SU-DHL-6 (cell line): ENCODE data around the gene IL4I1.

Experiments
- H2AFZ ChIP-seq: fragments of 200-600 bp; sonication (generic); 2 replicates; pipeline ENCODE4 v1.6.1; 2014; ENCODE audit warnings: low read depth, mild to moderate bottlenecking, moderate library complexity, mixed read lengths, antibody characterized with exemption, low read length; ENCODE audit not compliant: severe bottlenecking
- H3F3A ChIP-seq: fragments of 200-600 bp; shearing (Covaris generic); 2 replicates; pipeline ENCODE4 v1.6.0; 2016; ENCODE audit warnings: antibody characterized with exemption, mild to moderate bottlenecking; ENCODE audit not compliant: insufficient read depth
- H3K27ac ChIP-seq: fragments of 200-600 bp; sonication (generic); 2 replicates; pipeline ENCODE4 v1.5.1; 2016; ENCODE audit warnings: low read depth, mild to moderate bottlenecking, low read length, moderate library complexity, mixed read lengths
- H3K27me3 ChIP-seq: fragments of 200-600 bp; sonication (generic), shearing (Covaris generic); 2 replicates; pipeline ENCODE4 v1.6.0; 2014; ENCODE audit warnings: mild to moderate bottlenecking, low read length
- H3K36me3 ChIP-seq: fragments of 200-600 bp; sonication (generic); 2 replicates; pipeline ENCODE4 v1.6.1; 2014; ENCODE audit warnings: mild to moderate bottlenecking, low read length, mixed read lengths
- H3K4me2 ChIP-seq: fragments of 300-600, 200-600 bp; shearing (Covaris generic), sonication (generic); 2 replicates; pipeline ENCODE4 v1.6.0; 2014; ENCODE audit warnings: low read length, low read depth, mild to moderate bottlenecking; ENCODE audit not compliant: poor library complexity, severe bottlenecking
- H3K4me3 ChIP-seq: fragments of 200-600 bp; sonication (generic); 2 replicates; pipeline ENCODE4 v1.5.1; 2014; ENCODE audit warnings: antibody characterized with exemption, low read length, mild to moderate bottlenecking, mixed read lengths; ENCODE audit not compliant: insufficient read depth, poor library complexity, severe bottlenecking
- H3K79me2 ChIP-seq: fragments of 200-600 bp; sonication (generic); 2 replicates; pipeline ENCODE4 v1.6.1; 2014; ENCODE audit warnings: mild to moderate bottlenecking, low read length, moderate library complexity; ENCODE audit not compliant: insufficient read depth
- H3K9ac ChIP-seq: fragments of 200-600 bp; sonication (generic); 2 replicates; pipeline ENCODE4 v1.7.0; 2014; ENCODE audit warnings: mild to moderate bottlenecking, low read length
- H3K9me2 ChIP-seq: fragments of 200-600 bp; sonication (generic); replicated peaks from 2 replicates; pipeline ENCODE4 v1.6.1; 2014; ENCODE audit warnings: low read length; ENCODE audit not compliant: insufficient read depth
- H3K9me3 ChIP-seq: fragments of 200-600 bp; sonication (generic); 2 replicates; pipeline ENCODE4 v1.6.1; 2014; ENCODE audit warnings: low read length, mixed read lengths; ENCODE audit not compliant: insufficient read depth
- H4K20me1 ChIP-seq: fragments of 200-600 bp; sonication (generic); 2 replicates; pipeline ENCODE4 v1.6.1; 2014; ENCODE audit warnings: low read depth, mild to moderate bottlenecking, antibody characterized with exemption, low read length, moderate library complexity, mixed read lengths
- EZH2phosphoT487 ChIP-seq: fragments of 200-600 bp; sonication (generic), shearing (Covaris generic); conservative IDR thresholded peaks from 2 replicates; pipeline ENCODE4 v1.6.1; 2018; ENCODE audit warnings: mild to moderate bottlenecking, antibody characterized with exemption, low read length, moderate library complexity, mixed read lengths
- TF ChIP-seq, protein P1 (sequence below): fragments of 200-600 bp; sonication (generic); IDR thresholded peaks from one replicate; pipeline ENCODE4 v1.5.1; 2017; ENCODE audit warnings: antibody characterized with exemption, mild to moderate bottlenecking, low read length, moderate library complexity; ENCODE audit not compliant: insufficient read depth, poor library complexity, severe bottlenecking

Gene IL4I1

DNA sequence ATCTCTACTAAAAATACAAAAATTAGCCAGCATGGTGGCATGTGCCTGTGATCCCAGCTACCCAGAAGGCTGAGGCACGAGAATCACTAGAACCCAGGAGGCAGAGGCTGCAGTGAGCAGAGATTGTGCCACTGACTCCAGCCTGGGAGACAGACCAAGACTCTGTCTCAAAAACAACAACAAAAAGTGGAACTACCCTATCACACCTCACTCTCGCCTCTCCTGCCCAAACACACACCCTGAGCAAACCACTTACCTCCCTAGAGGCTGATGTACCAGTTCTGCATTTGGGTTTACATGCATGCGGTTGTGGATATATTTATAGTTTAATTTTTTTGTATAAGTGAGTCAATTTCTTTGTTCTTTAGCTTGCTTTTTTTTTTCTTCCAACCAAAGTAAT is 53.4 kb downstream of the IL4I1 start:
- no peaks in the 10 kb centered on the region for H3K9me2 ChIP-seq
- no peak overlapping the region for H2AFZ ChIP-seq
- H4K20me1 ChIP-seq: no peaks in the 10 kb centered on the region
- no peak overlapping the region for H3K9ac ChIP-seq
- H3K4me3 ChIP-seq: no peak overlapping the region
- H3K27ac ChIP-seq: peak overlapping the region; percentile 55; the same call in 1 of the 2 replicates
- H3K4me2 ChIP-seq: peak overlapping the region; percentile 33
- no peaks in the 10 kb centered on the region for H3K27me3 ChIP-seq
- H3K79me2 ChIP-seq: no peaks in the 10 kb centered on the region
- peaks cover 9% of the 10 kb centered on the region; the same call in 1 of the 2 replicates for H3F3A ChIP-seq
- H3K36me3 ChIP-seq: 0 out of 2 replicates have a peak, but pooled peaks cover 3% of the 10 kb centered on the region
- H3K9me3 ChIP-seq: no peaks in the 10 kb centered on the region
- no peak for TF ChIP-seq EZH2phosphoT487
- TF ChIP-seq, protein P1, sequence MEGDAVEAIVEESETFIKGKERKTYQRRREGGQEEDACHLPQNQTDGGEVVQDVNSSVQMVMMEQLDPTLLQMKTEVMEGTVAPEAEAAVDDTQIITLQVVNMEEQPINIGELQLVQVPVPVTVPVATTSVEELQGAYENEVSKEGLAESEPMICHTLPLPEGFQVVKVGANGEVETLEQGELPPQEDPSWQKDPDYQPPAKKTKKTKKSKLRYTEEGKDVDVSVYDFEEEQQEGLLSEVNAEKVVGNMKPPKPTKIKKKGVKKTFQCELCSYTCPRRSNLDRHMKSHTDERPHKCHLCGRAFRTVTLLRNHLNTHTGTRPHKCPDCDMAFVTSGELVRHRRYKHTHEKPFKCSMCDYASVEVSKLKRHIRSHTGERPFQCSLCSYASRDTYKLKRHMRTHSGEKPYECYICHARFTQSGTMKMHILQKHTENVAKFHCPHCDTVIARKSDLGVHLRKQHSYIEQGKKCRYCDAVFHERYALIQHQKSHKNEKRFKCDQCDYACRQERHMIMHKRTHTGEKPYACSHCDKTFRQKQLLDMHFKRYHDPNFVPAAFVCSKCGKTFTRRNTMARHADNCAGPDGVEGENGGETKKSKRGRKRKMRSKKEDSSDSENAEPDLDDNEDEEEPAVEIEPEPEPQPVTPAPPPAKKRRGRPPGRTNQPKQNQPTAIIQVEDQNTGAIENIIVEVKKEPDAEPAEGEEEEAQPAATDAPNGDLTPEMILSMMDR: no peak

DNA sequence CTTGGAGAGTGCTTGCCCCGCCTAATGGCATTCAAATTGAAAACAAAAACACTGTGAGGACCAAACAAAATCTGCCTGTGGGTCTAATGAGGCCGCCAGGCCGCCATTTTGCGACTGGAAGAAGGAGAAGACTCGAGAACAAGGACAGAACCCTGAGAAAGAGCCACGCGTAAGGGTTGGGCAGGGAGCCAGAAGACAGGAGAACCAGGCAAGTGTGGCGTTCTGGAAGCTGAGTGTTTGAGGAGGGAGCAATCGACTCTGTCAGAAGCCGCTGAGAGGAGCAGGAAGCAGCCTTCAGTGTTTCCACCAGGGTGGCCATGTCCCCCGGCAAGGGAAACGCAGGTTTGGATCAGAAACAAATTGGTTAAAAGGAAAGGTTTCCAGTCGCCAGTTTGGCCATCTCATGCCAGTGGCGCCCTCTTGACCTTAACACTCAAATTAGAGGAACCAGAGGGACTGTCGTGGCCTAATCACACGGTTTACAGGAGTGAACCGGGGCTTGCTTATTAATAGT is 55.9 kb downstream of the IL4I1 start:
- Histone ChIP-seq H3K27me3 (no peaks in the 10 kb centered on the region), H4K20me1 (no peaks in the 10 kb centered on the region), H3K9me3 (no peaks in the 10 kb centered on the region), H3K27ac (no peak overlapping the region), H2AFZ (no peak overlapping the region), H3K36me3 (0 out of 2 replicates have a peak, but pooled peaks cover 3% of the 10 kb centered on the region), H3K79me2 (no peaks in the 10 kb centered on the region), H3K9ac (no peak overlapping the region), H3K4me2 (no peak overlapping the region), H3K4me3 (no peak overlapping the region), H3F3A (peaks cover 9% of the 10 kb centered on the region; the same call in 1 of the 2 replicates), H3K9me2 (no peaks in the 10 kb centered on the region)
- TF ChIP-seq EZH2phosphoT487: no peak

DNA sequence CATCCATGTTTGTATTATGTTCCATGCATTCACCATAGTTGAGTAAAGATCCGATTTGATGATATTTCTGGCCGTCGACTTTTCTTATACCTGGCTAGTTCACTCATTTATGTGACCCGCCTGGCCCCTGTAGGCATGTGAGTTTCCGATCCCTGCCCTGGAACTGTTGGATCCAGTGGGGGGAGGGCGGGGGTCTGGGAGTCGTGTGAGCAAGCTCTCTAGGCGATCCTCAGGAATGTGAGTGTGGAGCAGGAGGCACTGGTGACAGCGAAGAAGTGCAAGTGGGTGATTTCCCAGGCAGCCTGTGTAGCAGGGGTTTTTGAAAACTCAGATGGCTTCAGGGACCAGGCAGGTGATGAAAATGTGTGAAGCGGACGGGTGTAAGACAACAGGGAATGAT is 56.4 kb downstream of the IL4I1 start:
- no peak overlapping the region for H3K27ac ChIP-seq
- no peak overlapping the region for H2AFZ ChIP-seq
- H3K4me3 ChIP-seq: no peak overlapping the region
- no peaks in the 10 kb centered on the region for H4K20me1 ChIP-seq
- TF ChIP-seq, protein P1: no peak
- TF ChIP-seq EZH2phosphoT487: no peak
- 0 out of 2 replicates have a peak, but pooled peaks cover 3% of the 10 kb centered on the region for H3K36me3 ChIP-seq
- H3K9me3 ChIP-seq: no peaks in the 10 kb centered on the region
- peaks cover 9% of the 10 kb centered on the region; the same call in 1 of the 2 replicates for H3F3A ChIP-seq
- no peaks in the 10 kb centered on the region for H3K9me2 ChIP-seq
- H3K79me2 ChIP-seq: no peaks in the 10 kb centered on the region
- H3K27me3 ChIP-seq: no peaks in the 10 kb centered on the region
- no peak overlapping the region for H3K9ac ChIP-seq
- H3K4me2 ChIP-seq: no peak overlapping the region

DNA sequence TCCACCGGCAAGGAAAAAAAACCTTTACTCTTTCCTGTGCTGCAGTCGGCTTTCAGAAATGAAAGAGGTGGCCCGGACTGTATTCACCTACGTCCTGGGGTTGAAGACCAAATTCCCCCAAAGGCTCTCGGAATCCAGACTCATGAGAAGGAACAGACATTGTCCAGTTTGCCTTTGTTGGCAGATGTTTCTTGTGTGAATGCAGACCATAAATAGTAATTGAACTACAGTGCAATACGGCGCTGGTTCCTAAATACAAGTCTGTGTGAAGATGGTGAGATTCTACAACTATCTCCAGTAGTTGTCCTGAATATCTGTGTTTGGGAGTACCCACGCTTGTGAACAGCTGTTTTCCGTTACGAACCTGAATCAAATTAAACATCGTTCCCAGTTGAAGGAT is 57.0 kb downstream of the IL4I1 start:
- H3K9ac ChIP-seq: no peak overlapping the region
- 0 out of 2 replicates have a peak, but pooled peaks cover 3% of the 10 kb centered on the region for H3K36me3 ChIP-seq
- H4K20me1 ChIP-seq: no peaks in the 10 kb centered on the region
- H2AFZ ChIP-seq: no peak overlapping the region
- H3K27me3 ChIP-seq: no peaks in the 10 kb centered on the region
- no peak overlapping the region for H3K4me2 ChIP-seq
- no peak for TF ChIP-seq EZH2phosphoT487
- TF ChIP-seq, protein P1: no peak
- H3K9me2 ChIP-seq: no peaks in the 10 kb centered on the region
- no peak overlapping the region for H3K4me3 ChIP-seq
- H3F3A ChIP-seq: peaks cover 9% of the 10 kb centered on the region; the same call in 1 of the 2 replicates
- no peak overlapping the region for H3K27ac ChIP-seq
- no peaks in the 10 kb centered on the region for H3K9me3 ChIP-seq
- H3K79me2 ChIP-seq: no peaks in the 10 kb centered on the region
